Stimulated activated CD8-positive, alpha-beta memory T cell treated with anti-CD3 and anti-CD28 coated beads, Interleukin-12 subunit alpha, Interleukin-12 subunit beta, amount 100 ng/mL, for 1 hour (primary cell): Measurements from ENCODE around the gene DNAJC17.

Experiments
- DNase-seq: peaks from one replicate; pipeline ENCODE4 v3.0.0-alpha.2; 2020; ENCODE audit warnings: low read depth

Gene DNAJC17

DNA sequence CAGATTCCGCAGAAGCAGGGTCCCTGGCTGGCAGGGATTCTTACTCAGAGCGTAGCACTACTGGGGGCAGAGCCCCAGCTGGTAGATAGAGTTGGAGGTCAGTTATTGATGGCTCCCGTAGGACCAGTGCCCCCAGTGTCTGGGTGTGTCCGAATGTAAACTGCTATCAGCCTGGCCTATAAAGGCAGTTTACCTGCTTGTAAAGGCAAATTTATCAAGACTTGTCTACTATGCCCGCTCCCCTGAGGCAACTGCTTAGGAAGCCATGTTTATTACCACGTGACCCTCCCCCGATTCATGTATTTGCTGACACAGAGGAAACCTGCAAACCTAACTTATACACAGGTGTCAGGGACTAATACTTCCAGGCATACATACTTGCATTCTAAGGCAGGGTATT, 21.8 kb upstream of the DNAJC17 start:
- DNase-seq: no peak

DNA sequence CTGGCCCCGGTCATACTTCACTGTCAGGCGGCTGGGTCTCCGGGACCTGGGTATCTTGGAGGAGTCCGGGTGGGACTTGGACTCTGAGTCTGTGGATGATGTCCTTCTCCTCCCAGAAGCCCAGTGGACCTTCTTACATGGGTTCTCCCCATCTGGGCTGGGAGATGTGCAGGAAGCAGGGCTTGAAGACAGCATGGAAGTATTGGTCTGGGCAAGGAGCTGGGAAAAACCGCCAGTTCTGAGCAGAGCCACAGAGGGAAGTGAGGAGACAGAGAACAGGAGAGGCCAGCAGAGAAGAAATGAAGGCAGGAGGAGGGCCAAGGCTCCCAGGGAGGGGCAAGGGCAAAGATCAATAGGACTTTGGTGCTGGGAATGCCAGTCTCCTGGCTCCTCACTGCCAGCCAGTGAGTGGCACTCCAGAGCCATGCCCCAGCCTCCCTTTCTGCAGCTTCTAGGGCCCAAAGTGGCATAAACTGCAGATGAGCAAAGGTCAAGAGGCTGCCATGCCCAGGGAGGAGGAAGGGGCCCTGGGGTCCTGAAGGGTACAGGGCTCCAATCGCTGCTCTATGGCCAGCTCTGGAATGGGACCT, 21.3 kb upstream of the DNAJC17 start, which contains the start of gene PPP1R14D:
Gene PPP1R14D (minus strand): TSS at position 262 of the 590 bp plus-strand sequence. CDS start 67 bp downstream, at position 195.
- no peak for DNase-seq

DNA sequence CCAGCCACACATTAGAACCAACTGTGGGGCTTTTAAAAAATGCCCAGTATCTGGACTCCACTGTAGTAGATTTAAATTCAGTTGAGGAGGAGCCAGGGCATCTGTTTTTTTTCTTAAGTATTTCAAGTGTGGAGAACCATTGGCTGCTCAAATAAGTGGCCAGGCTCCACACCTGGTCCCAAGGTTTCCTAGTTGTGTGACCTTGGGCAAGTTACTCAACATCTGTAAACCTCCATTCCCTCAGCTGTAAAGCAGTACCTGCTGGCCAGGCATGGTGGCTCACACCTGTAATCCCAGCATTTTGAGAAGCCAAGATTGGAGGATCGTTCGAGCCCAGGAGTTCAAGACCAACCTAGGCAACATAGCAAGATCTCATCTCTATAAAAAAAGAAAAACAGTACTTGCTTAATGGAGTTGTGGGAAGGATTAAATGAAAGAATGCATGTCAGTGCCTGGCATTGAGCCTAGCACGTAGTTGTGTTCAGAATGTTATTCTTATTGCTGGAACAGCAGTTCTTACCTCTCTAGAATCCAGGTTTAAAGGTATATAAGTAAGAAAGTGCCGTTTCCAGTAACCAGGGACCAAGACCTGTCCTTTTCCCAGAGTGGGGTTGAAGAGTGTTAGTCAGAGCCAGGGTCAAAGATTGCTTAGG, 19.3 kb upstream of the DNAJC17 start:
- DNase-seq: no peak

DNA sequence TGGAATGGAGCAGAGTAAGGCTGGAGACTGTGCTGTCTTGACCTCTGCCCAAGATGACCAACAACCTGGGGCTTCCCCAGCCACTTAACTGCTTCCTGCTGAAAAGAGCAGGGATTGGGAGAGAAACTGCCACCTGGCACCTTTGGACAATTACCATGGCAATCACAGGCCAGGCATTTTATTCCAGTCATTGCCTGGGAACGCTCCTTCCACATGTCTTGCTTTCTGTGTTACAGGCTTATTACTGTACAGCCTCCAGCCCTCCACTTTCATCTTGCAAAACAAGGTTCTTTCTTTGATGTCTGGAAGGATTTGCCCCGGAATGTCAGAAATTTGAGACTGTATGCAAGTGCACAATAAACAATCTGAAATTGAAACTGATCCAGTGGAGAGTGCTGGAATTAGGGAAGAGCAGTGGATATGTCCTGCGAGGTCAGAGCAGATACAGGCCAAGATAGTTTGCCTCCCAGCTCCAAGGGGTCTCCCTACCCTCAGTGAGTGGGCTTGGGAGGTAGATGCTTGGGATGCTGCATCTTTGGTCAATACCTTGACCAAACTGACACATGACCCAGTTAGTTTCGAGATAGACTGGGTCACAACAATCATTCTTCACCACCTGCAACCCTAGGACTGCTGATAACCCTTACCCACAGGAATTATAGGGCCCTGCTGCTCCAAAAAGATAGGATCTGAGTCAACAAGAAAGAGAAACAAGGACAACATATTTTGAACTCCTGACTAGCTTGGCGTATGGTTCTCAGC, 18.6 kb upstream of the DNAJC17 start:
- no peak for DNase-seq

DNA sequence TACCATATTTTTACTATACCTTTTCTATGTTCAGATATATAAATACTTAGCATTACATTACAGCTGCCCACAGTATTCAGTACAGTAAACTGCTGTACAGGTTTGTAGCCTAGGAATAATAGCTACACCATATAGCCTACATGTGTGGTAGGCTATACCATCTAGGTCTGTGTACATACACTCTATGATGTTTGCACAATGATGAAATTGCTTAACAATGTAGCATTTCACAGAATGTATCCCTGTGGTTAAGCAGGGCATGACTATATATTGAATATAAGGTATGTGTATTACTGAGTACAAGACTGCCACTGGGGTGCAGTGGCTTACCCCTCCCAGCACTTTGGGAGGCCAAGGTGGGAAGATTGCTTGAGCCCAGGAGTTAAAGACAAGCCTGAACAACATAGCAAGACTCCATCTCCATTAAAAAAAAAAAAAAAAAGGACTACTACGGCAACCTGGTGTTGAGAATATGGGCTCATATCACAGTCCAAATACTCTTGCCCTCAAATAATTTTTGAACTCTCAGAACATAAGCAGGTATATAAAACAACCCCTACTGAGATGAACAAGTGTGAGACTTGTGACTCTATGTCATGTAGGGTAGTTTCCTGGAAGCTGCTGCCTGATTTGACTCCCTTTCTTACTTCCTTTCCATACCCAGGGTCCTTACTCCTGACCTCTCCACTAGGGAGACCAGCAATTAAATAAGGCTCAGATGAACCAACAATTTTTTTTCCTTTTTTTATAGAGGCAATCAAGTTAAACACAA, 16.5 kb upstream of the DNAJC17 start:
- DNase-seq: no peak

DNA sequence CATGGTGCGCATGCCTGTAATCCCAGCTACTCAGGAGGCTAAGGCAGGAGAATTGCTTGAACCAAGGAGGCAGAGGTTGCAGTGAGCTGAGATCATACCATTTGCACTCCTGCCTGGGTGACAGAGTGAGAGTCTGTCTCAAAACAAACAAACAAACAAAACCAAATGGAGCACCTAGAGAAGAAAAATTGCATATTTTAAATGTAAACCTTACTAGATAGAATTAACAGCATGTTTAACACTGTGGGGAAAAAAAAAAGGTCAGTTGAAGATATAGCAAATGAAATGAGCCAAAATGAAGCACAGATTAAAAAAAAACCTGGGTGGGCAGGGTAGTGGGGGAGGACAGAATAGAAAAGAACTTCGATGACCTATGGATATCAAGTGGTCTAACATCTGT, 13.9 kb upstream of the DNAJC17 start:
- DNase-seq: no peak

DNA sequence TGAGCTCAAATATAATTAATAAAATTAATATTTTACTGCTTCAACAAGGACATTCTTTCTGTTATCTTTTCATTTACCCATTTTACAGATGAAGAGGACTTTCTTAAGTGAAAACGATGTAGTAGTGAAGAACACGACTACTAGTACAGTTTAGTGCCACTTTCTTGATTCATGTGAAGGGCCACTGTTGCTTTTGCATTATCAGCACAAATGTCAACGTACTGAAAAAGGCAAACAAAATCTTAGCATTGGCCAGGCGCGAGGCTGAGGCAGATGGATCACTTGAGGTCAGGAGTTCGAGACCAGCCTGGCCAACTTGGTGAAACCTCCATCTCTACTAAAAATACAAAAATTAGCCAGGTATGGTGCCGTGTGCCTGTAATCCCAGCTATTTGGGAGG, 11.8 kb upstream of the DNAJC17 start:
- no peak for DNase-seq

DNA sequence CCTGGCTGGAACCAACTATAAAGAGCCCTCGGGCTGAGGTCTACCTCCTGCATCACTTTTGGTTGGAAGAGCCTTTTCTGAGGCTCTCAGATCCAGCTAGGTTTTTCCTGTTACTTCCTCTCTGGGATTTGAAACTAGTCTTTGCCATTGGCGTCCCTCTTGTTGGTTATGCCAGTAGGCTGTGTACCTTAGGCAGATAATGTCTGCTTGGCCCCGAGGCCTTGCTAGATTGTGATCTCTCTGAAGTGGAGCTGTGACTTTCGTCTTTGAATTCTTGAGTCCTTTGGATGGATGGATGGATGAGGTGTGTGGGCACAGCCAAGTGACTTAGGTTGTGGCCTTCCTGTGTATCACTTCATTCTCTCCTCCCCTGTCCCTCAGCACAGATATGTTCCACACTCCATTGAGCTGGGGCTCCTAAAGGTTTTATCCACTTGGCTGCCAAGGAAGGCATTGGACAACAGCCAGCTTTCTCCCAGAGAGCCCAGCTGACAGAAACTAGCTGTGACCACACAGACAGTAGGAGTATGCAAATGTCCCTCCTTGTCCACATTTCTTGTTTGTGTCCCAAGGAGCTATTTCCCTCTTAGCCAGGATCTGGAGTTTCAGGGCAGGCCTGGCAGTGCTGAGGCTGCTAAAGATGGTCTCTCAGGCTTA, 7.9 kb upstream of the DNAJC17 start:
- DNase-seq: no peak

DNA sequence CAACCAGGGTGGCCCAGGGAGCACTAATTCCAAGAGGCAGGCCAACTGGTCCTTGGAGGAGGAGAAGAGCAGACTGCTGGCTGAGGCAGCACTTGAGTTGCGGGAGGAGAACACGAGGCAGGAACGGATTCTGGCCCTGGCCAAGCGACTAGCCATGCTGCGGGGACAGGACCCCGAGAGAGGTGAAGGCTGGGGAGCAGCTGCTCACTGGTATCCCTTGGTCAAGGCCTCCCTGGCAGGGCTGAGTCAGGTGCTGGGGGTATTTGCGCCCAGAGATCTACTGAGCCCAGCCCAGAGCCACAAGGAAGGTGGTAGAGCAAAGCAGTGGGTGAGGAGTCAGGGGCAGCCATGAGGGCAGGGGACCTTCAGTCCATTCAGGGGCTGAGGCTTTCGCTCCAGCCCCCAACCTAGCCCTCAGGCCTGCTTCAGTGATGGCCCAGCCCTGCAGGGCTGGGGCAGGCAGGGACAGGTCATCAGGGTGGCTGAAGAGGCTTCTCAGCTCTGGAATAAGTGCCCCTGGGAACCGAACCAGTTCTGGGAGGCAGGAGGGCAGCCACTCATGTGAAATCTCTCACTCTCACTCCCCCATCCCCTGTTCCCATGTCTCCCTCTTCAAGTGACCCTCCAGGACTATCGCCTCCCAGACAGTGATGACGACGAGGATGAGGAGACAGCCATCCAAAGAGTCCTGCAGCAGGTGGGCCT, 5.6 kb upstream of the DNAJC17 start:
- DNase-seq: no peak

DNA sequence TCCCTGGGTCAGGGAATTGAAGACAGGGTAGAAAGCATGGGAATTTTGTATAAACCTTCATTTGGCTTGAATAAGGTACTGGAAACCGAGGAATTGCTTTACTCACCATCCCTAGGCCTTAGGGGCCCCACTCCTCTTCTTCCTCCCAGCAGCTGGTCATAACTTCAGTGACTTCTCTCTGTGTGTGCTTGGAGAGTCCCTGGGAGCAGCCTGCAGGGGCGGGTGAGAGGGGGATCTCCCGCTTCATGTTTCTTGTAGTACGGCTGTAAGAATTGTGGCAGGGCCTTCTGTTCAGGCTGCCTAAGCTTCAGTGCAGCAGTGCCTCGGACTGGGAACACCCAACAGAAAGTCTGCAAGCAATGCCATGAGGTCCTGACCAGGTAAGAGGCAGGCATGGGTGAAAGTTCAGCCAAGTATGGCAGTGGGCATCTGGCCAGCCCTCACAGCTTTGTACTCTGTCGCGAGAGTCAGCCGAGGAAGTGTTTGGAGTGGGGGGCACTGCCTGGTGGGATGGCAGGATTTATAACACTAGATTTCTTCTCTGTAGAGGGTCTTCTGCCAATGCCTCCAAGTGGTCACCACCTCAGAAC, 1.7 kb upstream of the DNAJC17 start:
- DNase-seq: no peak

DNA sequence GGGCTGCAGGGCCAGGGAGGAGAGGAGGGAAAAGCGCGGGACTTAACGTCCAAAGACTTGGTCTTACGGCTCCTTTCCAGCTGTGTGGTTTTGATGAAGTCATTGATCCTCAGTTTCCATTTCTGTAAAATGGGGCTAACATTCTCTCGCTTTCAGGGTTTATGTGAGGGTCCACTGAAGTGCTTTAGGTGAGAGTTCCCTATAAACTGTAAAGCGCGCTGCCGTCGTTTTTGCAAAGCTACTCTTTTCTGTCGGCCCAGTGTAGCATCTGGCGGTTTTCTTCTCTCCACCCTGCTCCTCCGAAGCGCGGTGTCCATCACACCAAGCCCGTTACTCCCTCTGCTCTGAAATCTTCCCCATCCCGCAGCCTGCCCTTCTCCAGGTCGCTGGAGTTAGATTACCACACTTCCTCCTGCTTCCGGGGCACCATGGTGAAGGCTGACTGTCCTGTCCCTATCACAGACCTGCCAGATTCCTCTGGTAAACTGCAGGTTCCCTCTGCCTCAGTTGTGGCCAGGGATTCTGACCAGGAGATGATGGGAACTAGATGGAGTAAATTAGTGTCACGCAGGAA, 702 bp upstream of the DNAJC17 start:
- no peak for DNase-seq

DNA sequence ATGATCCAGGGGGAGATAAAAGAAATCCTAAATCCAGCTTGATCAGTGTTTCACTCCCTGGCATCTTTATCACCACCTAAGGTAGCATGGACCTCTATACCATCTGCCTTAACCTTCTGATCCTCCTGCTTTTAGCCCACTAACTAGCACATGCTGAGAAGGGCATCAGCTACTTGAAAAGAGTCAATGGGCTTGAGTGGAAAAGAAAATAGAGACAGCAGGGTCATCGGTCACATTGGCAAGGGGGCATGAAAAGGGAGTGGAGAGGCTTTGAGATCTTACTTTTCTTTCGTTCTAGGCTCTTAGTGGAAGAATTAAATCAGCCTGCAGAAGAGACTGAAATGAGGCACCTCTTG, 623 bp downstream of the DNAJC17 start:
- DNase-seq: no peak

DNA sequence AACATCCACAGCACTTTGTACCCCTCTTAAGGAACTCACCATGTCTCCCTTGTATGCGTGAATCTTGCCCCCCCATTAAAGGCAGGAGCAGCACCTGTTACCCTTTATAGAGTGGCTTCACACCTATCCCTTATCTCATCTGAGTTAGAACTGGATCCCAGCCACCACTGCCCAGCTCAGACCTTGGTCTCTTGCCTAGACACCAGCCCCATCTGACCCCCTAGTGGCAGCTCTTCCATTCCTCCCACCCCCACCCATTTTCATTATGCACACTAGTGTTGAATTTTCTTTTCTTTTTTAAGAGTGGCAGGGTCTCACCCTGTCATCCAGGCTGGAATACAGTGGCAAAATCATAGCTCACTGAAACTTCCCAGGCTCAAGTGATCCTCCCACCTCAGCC, 3.6 kb downstream of the DNAJC17 start:
- DNase-seq: no peak

DNA sequence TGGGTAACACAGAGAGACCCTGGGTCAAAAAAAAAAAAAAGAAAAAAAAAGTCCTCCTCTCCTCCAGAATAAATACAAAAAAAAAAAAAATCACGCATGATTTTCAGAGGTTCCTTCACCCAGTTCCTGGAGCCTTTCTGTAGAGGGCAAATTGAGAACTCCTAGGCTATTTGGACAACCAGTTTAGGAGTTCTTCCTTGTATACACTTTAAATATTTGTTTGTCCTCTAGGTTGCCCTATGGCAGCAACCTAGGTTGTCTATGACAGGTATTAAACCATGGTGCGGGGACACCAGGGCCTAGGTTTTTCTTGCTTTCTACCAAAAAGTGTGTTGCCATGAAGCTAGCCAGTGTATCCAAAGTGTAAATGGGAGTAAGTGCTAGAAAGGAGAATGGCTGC, 4.2 kb downstream of the DNAJC17 start:
- no peak for DNase-seq

DNA sequence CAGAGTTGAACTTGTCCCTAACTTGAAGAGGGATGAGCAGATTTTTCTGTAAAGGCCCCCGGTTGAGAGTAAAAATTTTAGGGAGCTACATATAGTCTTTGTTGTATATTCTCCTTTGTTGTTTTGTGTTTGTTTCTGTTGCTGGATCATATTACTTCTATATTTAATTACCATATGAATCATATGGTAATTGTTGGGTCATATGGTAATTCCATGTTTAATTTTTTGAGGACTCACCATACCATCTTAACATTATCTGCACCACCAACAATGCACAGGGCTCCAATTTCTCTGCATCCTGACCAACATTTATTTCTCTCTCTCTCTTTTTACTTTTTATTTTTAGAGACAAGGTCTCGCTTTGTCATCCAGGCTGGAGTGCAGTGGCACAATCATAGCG, 7.8 kb downstream of the DNAJC17 start:
- no peak for DNase-seq

DNA sequence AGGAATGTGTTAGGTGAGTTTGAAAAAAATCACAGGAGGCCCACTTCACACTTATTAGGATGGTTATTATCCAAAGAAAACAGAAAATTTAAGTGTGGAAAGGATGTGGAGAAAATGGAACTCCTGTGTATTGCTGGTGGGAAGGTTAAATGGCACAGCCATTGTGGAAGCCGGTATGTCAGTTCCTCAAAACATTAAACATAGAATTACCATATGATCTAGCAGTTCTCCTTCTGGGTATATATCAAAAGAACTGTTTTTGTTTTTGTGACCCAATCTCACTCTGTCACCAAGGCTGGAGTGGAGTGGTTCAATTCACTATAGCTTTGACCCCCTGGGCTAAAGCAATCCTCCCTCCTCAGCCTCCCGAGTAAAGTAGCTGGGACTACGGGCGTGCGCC, 10.8 kb downstream of the DNAJC17 start:
- no peak for DNase-seq

DNA sequence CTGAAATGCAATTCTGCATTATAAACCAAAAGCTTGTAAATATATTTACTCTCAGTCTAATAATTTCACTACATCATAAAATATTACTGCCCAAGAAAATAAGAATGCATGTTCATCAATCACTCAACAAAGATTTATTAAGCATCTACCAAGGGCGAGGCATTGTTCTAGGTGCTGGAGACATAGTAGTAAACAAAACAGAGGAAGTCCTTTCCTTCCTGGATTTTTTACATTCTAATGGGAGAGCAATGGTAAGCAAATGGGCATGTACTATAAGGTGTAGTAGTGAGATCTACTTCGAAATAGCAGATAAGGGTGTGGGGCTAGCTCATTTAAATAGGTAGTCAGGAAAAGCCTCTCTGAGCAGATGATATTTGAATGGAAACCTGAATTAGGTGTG, 11.2 kb downstream of the DNAJC17 start:
- DNase-seq: no peak

DNA sequence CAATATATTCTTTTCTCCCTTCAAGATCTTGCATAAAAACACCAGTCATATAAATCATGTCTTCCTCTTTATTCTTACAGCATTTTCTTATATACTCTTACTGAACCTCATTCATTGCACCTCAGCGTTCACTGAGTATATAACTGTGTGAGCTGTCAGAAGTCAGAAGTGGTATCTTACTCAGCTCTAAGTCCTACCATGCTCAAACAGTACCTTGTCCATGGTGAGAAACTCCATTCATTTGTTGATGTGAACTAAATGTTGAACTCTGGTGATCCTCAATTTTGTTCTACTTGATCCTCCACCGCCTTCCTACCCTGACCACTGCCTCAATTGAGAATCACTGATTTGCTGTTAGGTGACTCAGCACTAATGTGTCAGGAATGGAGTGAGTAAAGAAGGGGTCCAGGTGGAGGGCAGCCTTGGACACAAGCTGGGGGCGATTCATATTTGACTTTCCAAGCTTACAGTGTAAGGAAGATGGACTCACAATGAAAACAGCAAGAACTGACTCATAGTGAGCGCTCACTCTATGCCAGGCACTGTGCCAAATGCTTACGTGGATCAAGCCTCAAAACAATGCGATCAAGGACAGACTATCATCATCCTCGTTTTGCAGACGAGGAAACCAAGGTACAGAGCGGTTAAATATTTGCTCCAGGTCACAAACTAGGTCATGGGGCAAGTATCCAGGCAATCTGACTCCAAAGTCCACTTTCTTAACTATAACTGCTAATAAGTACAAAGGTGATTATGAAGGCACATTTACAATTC, 13.9 kb downstream of the DNAJC17 start:
- DNase-seq: no peak

DNA sequence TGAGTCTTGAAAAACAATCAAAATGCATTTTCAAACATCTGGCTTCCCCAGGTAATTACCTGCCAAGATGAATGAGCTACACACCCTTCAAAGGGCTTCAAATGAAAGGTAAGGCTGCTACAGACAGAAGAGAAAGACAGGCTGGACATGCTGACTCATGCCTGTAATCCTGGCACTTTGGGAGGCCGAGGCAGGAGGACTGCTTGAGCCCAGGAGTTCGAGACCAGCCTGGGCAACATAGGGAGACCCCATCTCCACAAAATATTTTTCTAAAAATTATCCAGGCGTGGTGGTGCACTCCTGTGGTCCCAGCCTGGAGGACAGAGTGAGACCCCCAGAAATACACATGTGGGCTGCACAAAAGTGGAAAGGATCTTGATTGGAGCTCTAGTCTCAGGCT, 14.9 kb downstream of the DNAJC17 start:
- DNase-seq: no peak

DNA sequence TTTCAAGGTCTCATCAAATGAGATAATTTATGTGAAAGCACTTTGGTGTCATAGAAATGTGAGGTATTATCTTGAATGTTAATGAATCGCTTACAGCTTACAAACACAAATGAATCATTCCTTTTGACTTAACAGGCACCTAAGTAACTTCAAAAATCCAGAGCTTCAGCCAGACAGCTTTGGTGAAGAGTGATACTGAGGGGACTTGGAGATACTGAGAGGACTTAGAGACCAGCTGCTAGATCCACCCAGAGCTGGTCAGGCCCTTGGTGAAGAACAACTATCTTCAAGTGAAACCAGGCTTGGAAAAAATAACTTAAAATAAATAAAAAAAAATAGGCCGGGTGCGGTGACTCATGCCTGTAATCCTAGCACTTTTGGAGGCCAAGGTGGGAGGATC, 16.6 kb downstream of the DNAJC17 start:
- no peak for DNase-seq
